ENCODE results near the gene EXTL2.
"Not testable (repeated sequence)": the region's sequence is repeated elsewhere in the genome, so short reads cannot be mapped to it uniquely, and the experiment has no call there.

Gene EXTL2

GRCh38 chr1:100869996-100870395 lies 24.6 kb downstream of the EXTL2 start:
- DNase-seq (ENCODE audit: low spot score) = no peak
- no peak for TF ChIP-seq CTCF (IDR thresholded peaks at IDR 0.05; ENCODE audit: extremely low read depth, missing control alignments)

- no peak for TF ChIP-seq CTCF (IDR thresholded peaks at IDR 0.05; ENCODE audit: extremely low read depth, missing control alignments)
- DNase-seq (ENCODE audit: low spot score) = no peak
Measured at GRCh38 chr1:100868364-100868995, 26.2 kb downstream of the EXTL2 start.

DNA sequence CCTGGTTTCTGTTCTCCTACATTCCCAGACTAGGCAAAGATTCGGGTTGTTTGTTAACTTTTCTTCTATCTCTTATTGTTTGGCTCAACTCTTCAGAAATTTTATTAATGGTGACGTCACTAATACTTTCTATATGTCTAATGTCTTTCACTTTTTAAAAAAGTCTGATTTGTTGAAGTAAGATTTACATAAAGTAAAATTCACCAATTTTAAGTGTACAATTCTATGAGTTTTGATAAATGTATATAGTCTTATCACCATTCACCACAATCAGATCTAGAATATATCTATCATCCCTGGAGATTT lies 27.8 kb downstream of the EXTL2 start:
- no peak for DNase-seq (ENCODE audit: low spot score)
- TF ChIP-seq CTCF (IDR thresholded peaks at IDR 0.05; ENCODE audit: extremely low read depth, missing control alignments) = no peak

GRCh38 chr1:100866041-100866900 lies 28.4 kb downstream of the EXTL2 start:
- DNase-seq (ENCODE audit: low spot score) = peak; percentile 24
- peak; percentile 21 for TF ChIP-seq CTCF (IDR thresholded peaks at IDR 0.05; ENCODE audit: extremely low read depth, missing control alignments)

DNA sequence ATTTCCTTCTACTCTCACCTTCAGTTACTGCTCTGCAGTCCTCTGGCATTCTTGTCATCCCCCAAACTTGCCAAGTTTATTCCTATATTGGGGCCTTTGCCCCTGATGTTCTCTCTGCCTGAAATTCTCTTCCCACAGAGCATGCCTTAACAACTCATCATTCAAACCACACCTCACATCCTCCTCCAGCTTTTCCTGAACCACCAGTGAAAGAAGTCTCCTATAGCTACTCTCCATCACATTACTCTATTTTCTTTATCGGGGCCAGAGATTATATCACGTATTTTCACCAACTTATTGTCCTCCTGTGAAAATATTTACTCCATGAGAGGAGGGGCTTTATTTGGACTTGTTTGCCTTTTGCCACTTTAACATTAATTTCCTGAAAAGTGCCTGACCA lies 32.1 kb downstream of the EXTL2 start:
- no peak for TF ChIP-seq CTCF (IDR thresholded peaks at IDR 0.05; ENCODE audit: extremely low read depth, missing control alignments)
- no peak for DNase-seq (ENCODE audit: low spot score)

DNA sequence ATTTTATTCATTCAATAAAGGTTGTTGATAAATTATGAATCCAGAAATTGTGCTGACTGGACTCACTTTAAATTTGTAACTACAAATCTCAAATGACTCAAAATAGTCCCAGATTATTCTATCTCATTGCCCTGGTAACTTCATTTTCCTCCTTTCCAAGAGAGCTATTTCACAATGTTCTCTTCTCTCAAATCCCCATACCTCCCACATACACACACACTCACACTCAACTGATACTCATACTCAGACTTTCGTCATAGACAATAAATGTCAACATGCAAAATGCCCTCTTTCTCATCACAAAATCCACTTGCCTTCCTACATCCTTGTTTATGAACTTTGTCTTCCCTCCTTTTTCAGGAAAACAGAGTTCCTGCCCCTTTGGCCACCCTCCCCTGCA lies 33.3 kb downstream of the EXTL2 start:
- no peak for TF ChIP-seq CTCF (IDR thresholded peaks at IDR 0.05; ENCODE audit: extremely low read depth, missing control alignments)
- DNase-seq (ENCODE audit: low spot score) = no peak

- DNase-seq (ENCODE audit: low spot score) = no peak
- no peak for TF ChIP-seq CTCF (IDR thresholded peaks at IDR 0.05; ENCODE audit: extremely low read depth, missing control alignments)
Measured at GRCh38 chr1:100860397-100860991, 34.1 kb downstream of the EXTL2 start.

GRCh38 chr1:100855116-100855515 lies 39.5 kb downstream of the EXTL2 start:
- DNase-seq (ENCODE audit: low spot score) = not testable (repeated sequence)
